PC-9 (cell line): ENCODE measurements around the gene SLC16A4. TPM values are rescaled to one million over a fixed set of nuclear protein-coding genes. Genes with fewer than 3 reads are reported as not detected.

Experiments
- BruUV-seq: library from RNA; stranded (reverse); fragments of 400-500 nt; replicated peaks from 2 replicates; lab custom pipeline; 2021; lab: Mats Ljungman, UMichigan
- CTCF ChIA-PET: fragments of 300-600 bp; sonication (Branson Sonifier 250); formaldehyde crosslinking; loops from one replicate; lab custom pipeline; 2022; ENCODE audit warnings: antibody characterized with exemption; lab: Charles Lee
- POLR2A ChIA-PET: fragments of 300-600 bp; sonication (Branson Sonifier 250); formaldehyde crosslinking; loops from one replicate; lab custom pipeline; 2022; ENCODE audit warnings: antibody characterized with exemption; ENCODE audit not compliant: unreplicated experiment; lab: Charles Lee
- DNase-seq, 2 experiments: peaks; one replicate each; pipeline versions ENCODE4 v3.0.0 to v3.0.0-alpha.2; 2015 to 2022; ENCODE audit warnings: mixed read lengths in 1 of 2
- H2AFZ ChIP-seq: fragments of 200-600 bp; sonication (generic); 2 replicates; pipeline ENCODE4 v1.8.1; 2017; ENCODE audit warnings: antibody characterized with exemption
- H3F3A ChIP-seq: fragments of 200-600 bp; sonication (generic); 2 replicates; pipeline ENCODE4 v1.8.1; 2017; ENCODE audit warnings: antibody characterized with exemption, mild to moderate bottlenecking, low read depth; ENCODE audit not compliant: insufficient read depth
- H3K27ac ChIP-seq: fragments of 200-600 bp; sonication (generic); 2 replicates; pipeline ENCODE4 v1.6.1; 2016; ENCODE audit warnings: mixed run types
- H3K27me3 ChIP-seq: fragments of 200-600 bp; sonication (generic); 2 replicates; pipeline ENCODE4 v1.6.1; 2016; ENCODE audit warnings: low read depth, mixed run types; ENCODE audit not compliant: insufficient read depth
- H3K36me3 ChIP-seq: fragments of 200-600 bp; sonication (generic); 2 replicates; pipeline ENCODE4 v1.6.1; 2016; ENCODE audit warnings: low read depth, mixed run types
- H3K4me1 ChIP-seq: fragments of 200-600 bp; sonication (generic); replicated peaks from 2 replicates; pipeline ENCODE4 v1.6.1; 2016; ENCODE audit warnings: mixed run types; ENCODE audit not compliant: insufficient read depth
- H3K4me2 ChIP-seq: fragments of 200-600 bp; sonication (generic); 2 replicates; pipeline ENCODE4 v1.6.1; 2017; ENCODE audit warnings: mixed run types
- H3K4me3 ChIP-seq: fragments of 200-600 bp; sonication (generic); 2 replicates; pipeline ENCODE4 v1.6.1; 2016; ENCODE audit warnings: mixed run types
- H3K79me2 ChIP-seq: fragments of 200-600 bp; sonication (generic); 2 replicates; pipeline ENCODE4 v1.6.1; 2017; ENCODE audit warnings: low read depth, mixed run types
- H3K9me2 ChIP-seq: fragments of 200-600 bp; sonication (generic); 2 replicates; pipeline ENCODE4 v1.8.1; 2017; ENCODE audit warnings: mild to moderate bottlenecking; ENCODE audit not compliant: insufficient read depth
- H3K9me3 ChIP-seq: fragments of 200-600 bp; sonication (generic); 2 replicates; pipeline ENCODE4 v1.8.1; 2016; ENCODE audit warnings: low read depth; ENCODE audit not compliant: insufficient read depth
- H4K20me1 ChIP-seq: fragments of 200-600 bp; sonication (generic); 2 replicates; pipeline ENCODE4 v1.8.1; 2017; ENCODE audit not compliant: insufficient read depth
- EZH2 ChIP-seq: fragments of 200-600 bp; sonication (generic); IDR thresholded peaks from 2 replicates; pipeline ENCODE4 v1.8.0; 2017; ENCODE audit warnings: antibody characterized with exemption, low read depth
- intact Hi-C: fragments of 100-400 bp; cut with micrococcal nuclease; formaldehyde crosslinking; loops from one replicate; pipeline ENCODE4 v1.10.0; 2022; ENCODE audit not compliant: unreplicated experiment
- total RNA-seq: library from RNA; stranded (reverse); gene quantifications from 2 replicates; pipeline ENCODE4 v1.2.3, GENCODE V29; 2021
- TF ChIP-seq, protein P1 (sequence below): fragments of 200-600 bp; sonication (generic); conservative IDR thresholded peaks from 2 replicates; pipeline ENCODE4 v1.6.1; 2017; ENCODE audit warnings: mixed run types, antibody characterized with exemption, mild to moderate bottlenecking, moderate library complexity

SLC16A4 gene
- total RNA-seq, 1 experiment from 2014 or later = 32.7 TPM

DNA sequence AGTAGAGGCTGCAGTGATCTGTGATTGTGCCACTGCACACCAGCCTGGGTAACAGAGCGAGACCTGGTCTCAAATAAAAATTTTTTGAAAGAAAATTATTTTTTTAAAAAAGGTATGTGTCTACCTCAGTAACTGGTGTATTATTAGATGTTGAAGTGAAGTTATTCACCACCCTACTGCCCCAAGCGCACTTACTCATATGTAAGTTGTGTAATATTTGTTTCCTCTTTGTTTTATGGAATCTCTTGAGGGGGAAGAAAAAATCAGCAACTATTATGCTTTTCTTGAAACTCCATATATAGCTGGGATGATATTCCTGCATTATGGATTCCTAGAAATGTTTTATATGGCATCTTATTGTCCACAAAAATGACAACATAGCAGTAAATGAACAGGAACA lies 30.4 kb downstream of the SLC16A4 start:
- Histone ChIP-seq H3K9me2 (no peaks in the 10 kb centered on the region), H3K4me1 (peaks cover 20% of the 10 kb centered on the region), H3K27ac (no peak overlapping the region), H3F3A (peaks cover 29% of the 10 kb centered on the region), H3K4me3 (no peak overlapping the region), H3K27me3 (no peaks in the 10 kb centered on the region), H4K20me1 (peaks cover 26% of the 10 kb centered on the region; the same call in 1 of the 2 replicates), H2AFZ (no peak overlapping the region), H3K9me3 (no peaks in the 10 kb centered on the region), H3K79me2 (peaks cover 84% of the 10 kb centered on the region), H3K36me3 (peaks cover 40% of the 10 kb centered on the region), H3K4me2 (no peak overlapping the region)
- BruUV-seq = no TSS peak
- no peak for DNase-seq
- POLR2A ChIA-PET = interaction anchor here (0.7 kb wide), 1 partner anchor 794 kb away, joined by 3 read pairs; no protein-coding TSS in a partner anchor
- CTCF ChIA-PET = interaction anchor here (0.6 kb wide), 1 partner anchor 297 kb away, joined by 3 read pairs; no protein-coding TSS in a partner anchor
- TF ChIP-seq EZH2 = no peak
- TF ChIP-seq, protein P1, sequence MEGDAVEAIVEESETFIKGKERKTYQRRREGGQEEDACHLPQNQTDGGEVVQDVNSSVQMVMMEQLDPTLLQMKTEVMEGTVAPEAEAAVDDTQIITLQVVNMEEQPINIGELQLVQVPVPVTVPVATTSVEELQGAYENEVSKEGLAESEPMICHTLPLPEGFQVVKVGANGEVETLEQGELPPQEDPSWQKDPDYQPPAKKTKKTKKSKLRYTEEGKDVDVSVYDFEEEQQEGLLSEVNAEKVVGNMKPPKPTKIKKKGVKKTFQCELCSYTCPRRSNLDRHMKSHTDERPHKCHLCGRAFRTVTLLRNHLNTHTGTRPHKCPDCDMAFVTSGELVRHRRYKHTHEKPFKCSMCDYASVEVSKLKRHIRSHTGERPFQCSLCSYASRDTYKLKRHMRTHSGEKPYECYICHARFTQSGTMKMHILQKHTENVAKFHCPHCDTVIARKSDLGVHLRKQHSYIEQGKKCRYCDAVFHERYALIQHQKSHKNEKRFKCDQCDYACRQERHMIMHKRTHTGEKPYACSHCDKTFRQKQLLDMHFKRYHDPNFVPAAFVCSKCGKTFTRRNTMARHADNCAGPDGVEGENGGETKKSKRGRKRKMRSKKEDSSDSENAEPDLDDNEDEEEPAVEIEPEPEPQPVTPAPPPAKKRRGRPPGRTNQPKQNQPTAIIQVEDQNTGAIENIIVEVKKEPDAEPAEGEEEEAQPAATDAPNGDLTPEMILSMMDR = no peak
- intact Hi-C loops = no loop called here

DNA sequence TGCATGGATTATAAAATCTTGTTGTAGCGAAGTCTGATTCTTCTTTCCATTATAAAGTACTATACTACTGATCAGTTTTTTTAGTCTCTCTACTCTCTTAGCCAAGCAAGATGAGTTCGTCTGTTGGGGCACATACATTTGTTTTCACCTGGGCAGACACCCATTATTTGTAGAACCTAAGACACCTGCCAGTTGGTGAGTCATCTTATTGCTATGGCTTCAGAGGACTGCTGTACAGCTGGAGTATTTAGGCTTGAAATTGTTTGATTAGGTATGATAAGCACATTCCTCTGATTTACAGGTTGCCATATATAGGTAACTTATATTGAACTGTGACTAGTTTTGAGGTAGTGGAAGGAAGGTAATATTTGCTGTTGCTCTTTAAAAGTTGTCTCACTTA lies 34.4 kb downstream of the SLC16A4 start:
- Histone ChIP-seq H3K4me2 (peak overlapping the region; percentile 42), H3F3A (peaks cover 45% of the 10 kb centered on the region), H3K27me3 (no peaks in the 10 kb centered on the region), H3K27ac (peak overlapping the region; percentile 46), H3K9me3 (no peaks in the 10 kb centered on the region), H4K20me1 (peaks cover 23% of the 10 kb centered on the region; the same call in 1 of the 2 replicates), H3K9me2 (no peaks in the 10 kb centered on the region), H3K4me3 (no peak overlapping the region), H3K79me2 (peaks cover 89% of the 10 kb centered on the region), H3K36me3 (peaks cover 32% of the 10 kb centered on the region), H2AFZ (no peak overlapping the region), H3K4me1 (peaks cover 46% of the 10 kb centered on the region)
- DNase-seq = peak; percentile 29 to 100
- BruUV-seq = no TSS peak
- POLR2A ChIA-PET = no interaction called here
- intact Hi-C loops = no loop called here
- TF ChIP-seq, protein P1 = no peak
- no peak for TF ChIP-seq EZH2
- CTCF ChIA-PET = no interaction called here

DNA sequence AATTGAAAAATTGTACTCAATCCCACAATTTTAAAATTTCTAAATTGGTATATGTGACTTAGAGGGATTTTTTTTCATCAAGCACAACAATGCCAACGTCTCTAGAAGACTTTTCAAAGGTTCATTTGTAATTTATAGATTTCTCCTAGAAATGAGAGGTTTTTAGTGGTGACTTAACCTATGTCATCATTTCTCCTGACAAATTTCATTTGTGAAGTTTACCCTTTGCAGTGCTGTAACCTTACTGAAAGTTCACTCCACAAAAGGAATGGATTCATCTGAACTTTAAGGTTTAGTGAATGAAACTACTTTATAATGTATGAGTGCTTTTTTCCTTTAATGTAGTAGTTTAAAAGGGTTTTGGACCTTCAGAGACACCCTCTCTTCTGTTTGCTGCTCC lies 35.5 kb downstream of the SLC16A4 start:
- intact Hi-C loops = no loop called here
- no peak for TF ChIP-seq EZH2
- TF ChIP-seq, protein P1 = no peak
- Histone ChIP-seq H3K9me3 (no peaks in the 10 kb centered on the region), H2AFZ (no peak overlapping the region), H3K27ac (peak overlapping the region; percentile 46), H3K79me2 (peaks cover 91% of the 10 kb centered on the region), H3K4me1 (peaks cover 54% of the 10 kb centered on the region), H3K36me3 (peaks cover 41% of the 10 kb centered on the region), H3K4me2 (peak overlapping the region; percentile 42; the same call in 1 of the 2 replicates), H3F3A (peaks cover 45% of the 10 kb centered on the region), H3K4me3 (no peak overlapping the region), H3K27me3 (no peaks in the 10 kb centered on the region), H3K9me2 (no peaks in the 10 kb centered on the region), H4K20me1 (peaks cover 22% of the 10 kb centered on the region)
- CTCF ChIA-PET = no interaction called here
- POLR2A ChIA-PET = no interaction called here
- BruUV-seq = no TSS peak
- DNase-seq = no peak
